CD4-positive, alpha-beta T cell treated with Interferon gamma for 1 hour (primary cell): ENCODE measurements around the gene EML6.

Experiments
- DNase-seq: peaks from one replicate; pipeline ENCODE4 v3.0.0-alpha.2; 2020

EML6 gene

GRCh38 chr2:54924121-54924520 lies 200.7 kb downstream of the EML6 start:
- DNase-seq: no peak

GRCh38 chr2:54925022-54925421 lies 201.6 kb downstream of the EML6 start:
- DNase-seq: no peak

- no peak for DNase-seq
These were observed 203.8 kb downstream of the EML6 start for GRCh38 chr2:54927085-54927750.

- no peak for DNase-seq
These were observed 204.5 kb downstream of the EML6 start for GRCh38 chr2:54927751-54928615.

- DNase-seq: no peak
These were observed 205.3 kb downstream of the EML6 start for GRCh38 chr2:54928719-54929118.

- no peak for DNase-seq
These were observed 208.0 kb downstream of the EML6 start for GRCh38 chr2:54931473-54931872.

- DNase-seq: no peak
These were observed 211.9 kb downstream of the EML6 start for GRCh38 chr2:54935389-54935788.

- no peak for DNase-seq
These were observed 213.3 kb downstream of the EML6 start for GRCh38 chr2:54936766-54937165.

GRCh38 chr2:54939446-54940118 lies 216.1 kb downstream of the EML6 start:
- no peak for DNase-seq

- DNase-seq: no peak
These were observed 217.3 kb downstream of the EML6 start for GRCh38 chr2:54940723-54941122.

- DNase-seq: no peak
These were observed 218.0 kb downstream of the EML6 start for GRCh38 chr2:54941248-54941984.

GRCh38 chr2:54942373-54942772 lies 218.9 kb downstream of the EML6 start:
- peak; percentile 33 for DNase-seq

GRCh38 chr2:54944724-54945326 lies 221.4 kb downstream of the EML6 start:
- no peak for DNase-seq

- no peak for DNase-seq
These were observed 222.1 kb downstream of the EML6 start for GRCh38 chr2:54945391-54946219.

GRCh38 chr2:54946220-54946805 lies 222.9 kb downstream of the EML6 start:
- DNase-seq: no peak

GRCh38 chr2:54947136-54947535 lies 223.7 kb downstream of the EML6 start:
- DNase-seq: no peak

- no peak for DNase-seq
These were observed 224.2 kb downstream of the EML6 start for GRCh38 chr2:54947646-54948045.

- no peak for DNase-seq
These were observed 224.7 kb downstream of the EML6 start for GRCh38 chr2:54948120-54948519.

GRCh38 chr2:54949431-54949830 lies 226.0 kb downstream of the EML6 start:
- no peak for DNase-seq

- DNase-seq: no peak
These were observed 227.3 kb downstream of the EML6 start for GRCh38 chr2:54950811-54951210.

- DNase-seq: no peak
These were observed 229.0 kb downstream of the EML6 start for GRCh38 chr2:54952425-54952824.
